Endothelial cell of umbilical vein (primary cell): Measurements from ENCODE around the gene ST6GALNAC2. TPM values are rescaled to one million over a fixed set of nuclear protein-coding genes. Genes with fewer than 3 reads are reported as not detected.

Experiments used
- BruUV-seq: library from RNA; stranded (reverse); fragments of 400-500 nt; replicated peaks from 2 replicates; lab custom pipeline; 2021; lab: Mats Ljungman, UMichigan
- CTCF ChIA-PET: fragments of 300-600, 350-600 bp; sonication (Branson Sonifier 250); formaldehyde crosslinking; loops from one replicate; lab custom pipeline; 2021; ENCODE audit warnings: antibody characterized with exemption, inconsistent platforms; lab: Charles Lee
- POLR2A ChIA-PET: fragments of 300-600, 350-600 bp; sonication (Branson Sonifier 250); formaldehyde crosslinking; loops from one replicate; lab custom pipeline; 2021; ENCODE audit warnings: antibody characterized with exemption, inconsistent platforms; lab: Charles Lee
- DNase-seq: peaks from one replicate; pipeline ENCODE4 v3.0.0-alpha.2; 2011; ENCODE audit warnings: low read depth, low spot score
- FAIRE-seq: peaks from 2 replicates; lab custom pipeline; 2011; peaks lifted over from hg19 to GRCh38; lab: Jason Lieb, UNC
- H2AFZ ChIP-seq: 2 replicates; pipeline ENCODE4 v1.6.0; 2012; ENCODE audit warnings: low read depth, low read length, control low read depth, inconsistent platforms
- H3K27ac ChIP-seq: 2 replicates; pipeline ENCODE4 v1.5.1; 2011; ENCODE audit warnings: low read depth, mild to moderate bottlenecking, control low read depth, low read length, moderate library complexity; ENCODE audit not compliant: insufficient read depth
- H3K27me3 ChIP-seq, 2 experiments: 2 replicates each; pipeline versions ENCODE4 v1.6.0 to v1.6.1; 2011; ENCODE audit warnings: low read length in 2 of 2, mixed read lengths in 1 of 2; ENCODE audit not compliant: control insufficient read depth in 2 of 2, insufficient read depth in 2 of 2
- H3K36me3 ChIP-seq, 2 experiments: 2 replicates in 1 of 2; 3 replicates in 1 of 2; pipeline ENCODE4 v1.5.1; 2011; ENCODE audit warnings: low read length in 2 of 2, mild to moderate bottlenecking in 1 of 2, moderate library complexity in 1 of 2; ENCODE audit not compliant: control insufficient read depth in 2 of 2, insufficient read depth in 2 of 2; ENCODE audit errors: extremely low read depth in 1 of 2
- H3K4me1 ChIP-seq: 3 replicates; pipeline ENCODE4 v1.5.1; 2011; ENCODE audit warnings: mild to moderate bottlenecking, low read length; ENCODE audit not compliant: control insufficient read depth, insufficient read depth; ENCODE audit errors: extremely low read depth
- H3K4me2 ChIP-seq: 2 replicates; pipeline ENCODE4 v1.6.1; 2011; ENCODE audit warnings: low read length, control low read depth, mixed read lengths; ENCODE audit not compliant: insufficient read depth
- H3K4me3 ChIP-seq, 3 experiments: fragments of 200-600 bp in 1 of 3; sonication (generic), shearing (Covaris generic) in 1 of 3; replicated peaks in 1 of 3; 2 replicates each; pipeline ENCODE4 v1.5.1; 2011 to 2016; ENCODE audit warnings: control low read depth in 3 of 3, low read length in 3 of 3, mild to moderate bottlenecking in 2 of 3, inconsistent platforms in 1 of 3, low read depth in 1 of 3, moderate library complexity in 1 of 3; ENCODE audit not compliant: insufficient read depth in 1 of 3
- H3K79me2 ChIP-seq: 2 replicates; pipeline ENCODE4 v1.6.0; 2012; ENCODE audit warnings: low read length, inconsistent platforms; ENCODE audit not compliant: control insufficient read depth, insufficient read depth
- H3K9ac ChIP-seq: replicated peaks from 2 replicates; pipeline ENCODE3; 2011; ENCODE audit warnings: low read length, control low read depth; ENCODE audit not compliant: insufficient read depth; ENCODE audit errors: extremely low read depth
- H3K9me1 ChIP-seq: replicated peaks from 3 replicates; pipeline ENCODE4 v1.6.0; 2011; ENCODE audit warnings: mild to moderate bottlenecking, low read length; ENCODE audit not compliant: control insufficient read depth, insufficient read depth; ENCODE audit errors: extremely low read depth
- H3K9me3 ChIP-seq: replicated peaks from 2 replicates; pipeline ENCODE4 v1.5.1; 2012; ENCODE audit warnings: low read length, inconsistent platforms; ENCODE audit not compliant: control insufficient read depth, insufficient read depth
- H4K20me1 ChIP-seq: replicated peaks from 2 replicates; pipeline ENCODE3; 2011; ENCODE audit warnings: mild to moderate bottlenecking, low read length; ENCODE audit not compliant: control insufficient read depth, insufficient read depth; ENCODE audit errors: extremely low read depth
- CTCF ChIP-seq, 2 donors: IDR thresholded peaks; 1 replicate in 1 of 2; 2 replicates in 1 of 2; pipeline ENCODE4 v1.5.1; 2011; ENCODE audit warnings: low read length in 2 of 2, mild to moderate bottlenecking in 2 of 2, moderate library complexity in 2 of 2, control low read depth in 1 of 2, inconsistent platforms in 1 of 2, low read depth in 1 of 2; ENCODE audit not compliant: insufficient read depth in 1 of 2; ENCODE audit errors: extremely low read depth in 1 of 2
- EZH2 ChIP-seq: IDR thresholded peaks from 2 replicates; pipeline ENCODE4 v1.6.1; 2012; ENCODE audit warnings: borderline replicate concordance, low read depth, mild to moderate bottlenecking, moderate library complexity, low read length, inconsistent platforms; ENCODE audit not compliant: severe bottlenecking
- FOS ChIP-seq: IDR thresholded peaks from 2 replicates; pipeline ENCODE4 v1.6.1; 2011; ENCODE audit warnings: mild to moderate bottlenecking, low read length, moderate library complexity, borderline replicate concordance; ENCODE audit not compliant: insufficient read depth
- GATA2 ChIP-seq: IDR thresholded peaks from 2 replicates; pipeline ENCODE4 v1.7.0; 2011; ENCODE audit warnings: low read depth, mild to moderate bottlenecking, moderate library complexity, mixed read lengths, low read length; ENCODE audit not compliant: insufficient read length, insufficient read depth
- JUN ChIP-seq: IDR thresholded peaks from 2 replicates; pipeline ENCODE4 v1.6.1; 2011; ENCODE audit warnings: borderline replicate concordance, low read depth; ENCODE audit not compliant: insufficient read length, insufficient read depth
- MYC ChIP-seq: IDR thresholded peaks from one replicate; pipeline ENCODE4 v1.6.1; 2011; ENCODE audit warnings: mild to moderate bottlenecking, low read depth, low read length
- POLR2A ChIP-seq: IDR thresholded peaks from 2 replicates; pipeline ENCODE4 v1.6.1; 2012; ENCODE audit warnings: low read depth, mild to moderate bottlenecking, control low read depth, low read length
- POLR2AphosphoS5 ChIP-seq: IDR thresholded peaks from 2 replicates; pipeline ENCODE4 v1.6.1; 2012; ENCODE audit warnings: low read depth, mild to moderate bottlenecking, control low read depth, low read length, moderate library complexity; ENCODE audit not compliant: insufficient read depth
- dilution Hi-C: fragments of 300-500 bp; cut with MboI; formaldehyde crosslinking; loops from one replicate; pipeline ENCODE4 v1.15.0; 2019; ENCODE audit warnings: low sequenced_read_pairs; ENCODE audit not compliant: extremely low pct_ligation_motif_present
- intact Hi-C: fragments of 100-400 bp; cut with micrococcal nuclease; formaldehyde crosslinking; loops from one replicate; pipeline ENCODE4 v1.10.0; 2022
- polyA plus RNA-seq, 4 experiments: library from polyadenylated mRNA; depleted of rRNA in 3 of 4; stranded (reverse) in 3 of 4; unstranded in 1 of 4; fragments of >200 nt; gene quantifications; 2 replicates each; pipeline versions ENCODE4 v1.2.1 to v1.2.3, GENCODE V29; 2011 to 2012; ENCODE audit warnings: missing spikeins in 1 of 4
- total RNA-seq: library from RNA; stranded (reverse); gene quantifications from 2 replicates; pipeline ENCODE4 v1.2.3, GENCODE V29; 2021
- TF ChIP-seq, protein P1 (sequence below): IDR thresholded peaks from 2 replicates; pipeline ENCODE4 v1.6.1; 2011; ENCODE audit not compliant: insufficient read depth, insufficient read length

ST6GALNAC2 gene
- total and polyA plus RNA-seq, 2 donors (not counting 3 experiments of a cell fraction or from before 2014, with no cell fraction given), result 0.59 to 1.7 TPM

- Histone ChIP-seq H3K36me3 (no peaks in the 10 kb centered on the region), H2AFZ (no peak overlapping the region), H3K27ac (no peak overlapping the region), H3K9me3 (no peaks in the 10 kb centered on the region), H3K79me2 (no peaks in the 10 kb centered on the region), H4K20me1 (no peaks in the 10 kb centered on the region), H3K4me3 (no peak overlapping the region), H3K9ac (no peak overlapping the region), H3K27me3 (no peaks in the 10 kb centered on the region), H3K4me2 (no peak overlapping the region), H3K9me1 (no peaks in the 10 kb centered on the region), H3K4me1 (no peaks in the 10 kb centered on the region)
- no peak for TF ChIP-seq FOS
- no peak for TF ChIP-seq POLR2AphosphoS5
- TF ChIP-seq, protein P1, sequence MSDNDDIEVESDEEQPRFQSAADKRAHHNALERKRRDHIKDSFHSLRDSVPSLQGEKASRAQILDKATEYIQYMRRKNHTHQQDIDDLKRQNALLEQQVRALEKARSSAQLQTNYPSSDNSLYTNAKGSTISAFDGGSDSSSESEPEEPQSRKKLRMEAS, result no peak
- no peak for TF ChIP-seq MYC
- no peak for TF ChIP-seq JUN
- no peak for TF ChIP-seq POLR2A
- no peak for TF ChIP-seq EZH2
- TF ChIP-seq GATA2, result no peak
- no peak for TF ChIP-seq CTCF (IDR thresholded peaks at IDR 0.05; ENCODE audit: extremely low read depth in 1 of 2, insufficient read depth in 1 of 2, low read depth in 1 of 2, low read length in 2 of 2)
- intact Hi-C loops, result no loop called here
- POLR2A ChIA-PET, result no interaction called here
- DNase-seq (no peak), FAIRE-seq (no peak)
- CTCF ChIA-PET, result interaction anchor here (0.5 to 2.0 kb wide), 3 partner anchors 12 to 24 kb away, joined by 3 to 11 read pairs (median 4); no protein-coding TSS in a partner anchor
- no TSS peak for BruUV-seq
- dilution Hi-C loops, result no loop called here
Measured at GRCh38 chr17:76612465-76612864, 26.8 kb upstream of the ST6GALNAC2 start.
